H1 (cell line): ENCODE results near the gene DPH6. TPM values are rescaled to one million over a fixed set of nuclear protein-coding genes. Genes with fewer than 3 reads are reported as not detected.
"Not testable (repeated sequence)": the region's sequence is repeated elsewhere in the genome, so short reads cannot be mapped to it uniquely, and the experiment has no call there.

Experiments
- CTCF ChIA-PET: fragments of 300-600 bp; sonication (Branson Sonifier 250); formaldehyde crosslinking; loops from one replicate; lab custom pipeline; 2021; ENCODE audit not compliant: partially characterized antibody; lab: Charles Lee
- POLR2A ChIA-PET: fragments of 300-600 bp; sonication (Branson Sonifier 250); formaldehyde crosslinking; loops from one replicate; lab custom pipeline; 2021; ENCODE audit warnings: inconsistent platforms; ENCODE audit not compliant: partially characterized antibody; lab: Charles Lee
- DNase-seq, 2 experiments: peaks; one replicate each; pipeline versions ENCODE4 v3.0.0 to v3.0.0-alpha.2; 2010 to 2022; ENCODE audit warnings: low spot score in 2 of 2, low read depth in 1 of 2, mixed read lengths in 1 of 2
- FAIRE-seq: peaks from 2 replicates; lab custom pipeline; 2011; peaks lifted over from hg19 to GRCh38; lab: Jason Lieb, UNC
- H2AFZ ChIP-seq: 2 replicates; pipeline ENCODE4 v1.8.1; 2012; ENCODE audit warnings: low read length, inconsistent platforms
- H2AK5ac ChIP-seq: 2 replicates; pipeline ENCODE4 v1.6.1; 2013; ENCODE audit warnings: low read depth, low read length
- H2BK120ac ChIP-seq: replicated peaks from 2 replicates; pipeline ENCODE3; 2013; ENCODE audit warnings: low read depth, low read length, inconsistent platforms
- H2BK12ac ChIP-seq: 2 replicates; pipeline ENCODE4 v1.6.1; 2013; ENCODE audit warnings: low read depth, low read length
- H2BK15ac ChIP-seq: 2 replicates; pipeline ENCODE4 v1.6.1; 2013; ENCODE audit warnings: low read length
- H2BK20ac ChIP-seq: 2 replicates; pipeline ENCODE4 v1.6.1; 2013; ENCODE audit warnings: low read length
- H2BK5ac ChIP-seq: 2 replicates; pipeline ENCODE4 v1.6.1; 2013; ENCODE audit warnings: low read depth, low read length
- H3K14ac ChIP-seq: 2 replicates; pipeline ENCODE4 v1.6.1; 2013; ENCODE audit warnings: inconsistent platforms; ENCODE audit not compliant: insufficient read length
- H3K18ac ChIP-seq: 2 replicates; pipeline ENCODE4 v1.6.1; 2013; ENCODE audit warnings: low read length; ENCODE audit errors: extremely low read depth
- H3K23ac ChIP-seq: 2 replicates; pipeline ENCODE4 v1.6.1; 2013; ENCODE audit warnings: inconsistent platforms; ENCODE audit not compliant: insufficient read length
- H3K23me2 ChIP-seq: 2 replicates; pipeline ENCODE4 v1.6.1; 2013; ENCODE audit warnings: low read depth, low read length
- H3K27ac ChIP-seq: 2 replicates; pipeline ENCODE4 v1.6.1; 2011; ENCODE audit warnings: low read depth, low read length, inconsistent platforms
- H3K27me3 ChIP-seq, 4 experiments: replicated peaks in 1 of 4; 1 replicate in 1 of 4; 2 replicates in 3 of 4; pipeline versions ENCODE4 v1.6.1 to v1.8.1; 2011 to 2013; ENCODE audit warnings: low read length in 3 of 4, mild to moderate bottlenecking in 3 of 4, inconsistent platforms in 2 of 4, mixed read lengths in 2 of 4, moderate library complexity in 1 of 4; ENCODE audit not compliant: control insufficient read depth in 3 of 4, insufficient read depth in 3 of 4; ENCODE audit errors: extremely low read depth in 1 of 4
- H3K36me3 ChIP-seq, 4 experiments: 2 replicates each; pipeline versions ENCODE4 v1.6.1 to v1.8.1; 2011 to 2013; ENCODE audit warnings: mild to moderate bottlenecking in 4 of 4, low read length in 3 of 4, moderate library complexity in 2 of 4, control low read depth in 1 of 4, inconsistent platforms in 1 of 4; ENCODE audit not compliant: insufficient read depth in 4 of 4, control insufficient read depth in 2 of 4
- H3K4ac ChIP-seq: replicated peaks from 2 replicates; pipeline ENCODE3; 2013; ENCODE audit warnings: low read length, low read depth, mixed read lengths, inconsistent platforms; ENCODE audit not compliant: insufficient read length
- H3K4me1 ChIP-seq, 4 experiments: replicated peaks in 1 of 4; 1 replicate in 1 of 4; 2 replicates in 3 of 4; pipeline versions ENCODE4 v1.6.1 to v1.8.1; 2011 to 2013; ENCODE audit warnings: low read length in 3 of 4, inconsistent platforms in 2 of 4, mixed read lengths in 1 of 4; ENCODE audit not compliant: insufficient read depth in 4 of 4, control insufficient read depth in 3 of 4
- H3K4me2 ChIP-seq, 2 experiments: 2 replicates each; pipeline versions ENCODE4 v1.6.1 to v1.8.1; 2011 to 2013; ENCODE audit warnings: low read depth in 2 of 2, low read length in 2 of 2, control low read depth in 1 of 2, inconsistent platforms in 1 of 2, mild to moderate bottlenecking in 1 of 2; ENCODE audit not compliant: insufficient read depth in 1 of 2
- H3K4me3 ChIP-seq, 4 experiments: fragments of 200-600, 300-600 bp in 1 of 4; sonication (generic), shearing (Covaris generic), sonication (Bioruptor Twin) in 1 of 4; 2 replicates each; pipeline versions ENCODE4 v1.5.1 to v1.8.1; 2011 to 2016; ENCODE audit warnings: low read length in 4 of 4, low read depth in 3 of 4, control low read depth in 2 of 4, inconsistent platforms in 2 of 4, mild to moderate bottlenecking in 2 of 4, mixed read lengths in 1 of 4, moderate library complexity in 1 of 4; ENCODE audit not compliant: insufficient read depth in 2 of 4; ENCODE audit errors: extremely low read depth in 1 of 4
- H3K56ac ChIP-seq: replicated peaks from 2 replicates; pipeline ENCODE3; 2013; ENCODE audit warnings: low read depth, mild to moderate bottlenecking, mixed read lengths, low read length, inconsistent platforms; ENCODE audit not compliant: insufficient read length
- H3K79me1 ChIP-seq: 2 replicates; pipeline ENCODE4 v1.6.1; 2013; ENCODE audit warnings: low read depth, low read length, control low read depth
- H3K79me2 ChIP-seq, 2 experiments: 2 replicates each; pipeline versions ENCODE4 v1.6.1 to v1.8.1; 2012 to 2013; ENCODE audit warnings: low read length in 2 of 2, mild to moderate bottlenecking in 2 of 2, inconsistent platforms in 1 of 2; ENCODE audit not compliant: insufficient read depth in 2 of 2, control insufficient read depth in 1 of 2
- H3K9ac ChIP-seq, 4 experiments: replicated peaks in 1 of 4; 1 replicate in 1 of 4; 2 replicates in 3 of 4; pipeline versions ENCODE4 v1.6.1 to v1.8.1; 2011 to 2013; ENCODE audit warnings: low read depth in 3 of 4, low read length in 3 of 4, control low read depth in 2 of 4, mild to moderate bottlenecking in 2 of 4, moderate library complexity in 2 of 4, inconsistent platforms in 1 of 4; ENCODE audit errors: extremely low read depth in 1 of 4
- H3K9me3 ChIP-seq, 2 experiments: 2 replicates each; pipeline versions ENCODE4 v1.6.1 to v1.8.1; 2012 to 2013; ENCODE audit warnings: mild to moderate bottlenecking in 2 of 2, moderate library complexity in 2 of 2, control low read depth in 1 of 2, inconsistent platforms in 1 of 2, low read depth in 1 of 2, low read length in 1 of 2, mixed read lengths in 1 of 2; ENCODE audit not compliant: insufficient read depth in 2 of 2
- H4K20me1 ChIP-seq, 2 experiments: replicated peaks in 1 of 2; 2 replicates each; pipeline versions ENCODE3 to v1.8.1; 2011 to 2013; ENCODE audit warnings: inconsistent platforms in 2 of 2, low read length in 2 of 2, mild to moderate bottlenecking in 1 of 2; ENCODE audit not compliant: insufficient read depth in 2 of 2, control insufficient read depth in 1 of 2
- H4K5ac ChIP-seq: 2 replicates; pipeline ENCODE4 v1.6.1; 2013; ENCODE audit warnings: low read length, low read depth, mixed read lengths, inconsistent platforms; ENCODE audit not compliant: insufficient read length
- H4K8ac ChIP-seq: 2 replicates; pipeline ENCODE4 v1.8.0; 2013; ENCODE audit warnings: mild to moderate bottlenecking, moderate library complexity, low read length, inconsistent platforms; ENCODE audit not compliant: insufficient read depth; ENCODE audit errors: extremely low read depth
- H4K91ac ChIP-seq: replicated peaks from 2 replicates; pipeline ENCODE3; 2013; ENCODE audit warnings: low read length, mixed read lengths, inconsistent platforms; ENCODE audit not compliant: insufficient read length
- WGBS, 2 experiments: shearing (Covaris generic) in 1 of 2; methylation state at CpG; one replicate each; pipeline versions ENCODE4 v1.1.6 to v1.1.7; 2013 to 2015; ENCODE audit warnings: low lambda C conversion rate in 2 of 2, mixed read lengths in 2 of 2, inconsistent platforms in 1 of 2, low coverage in 1 of 2, missing lambda C conversion rate in 1 of 2; ENCODE audit not compliant: insufficient replicate concordance in 2 of 2, insufficient coverage in 1 of 2, insufficient read length in 1 of 2; ENCODE audit errors: extremely low coverage in 1 of 2, missing lambda C conversion rate in 1 of 2; 5-methylcytosine and 5-hydroxymethylcytosine counted together
- polyA plus RNA-seq, 7 experiments: library from polyadenylated mRNA; depleted of rRNA in 3 of 7; stranded (reverse) in 5 of 7; unstranded in 2 of 7; fragments of >200 nt in 5 of 7; fragments of 200-250 nt in 2 of 7; gene quantifications; 1 replicate in 5 of 7; 2 replicates in 1 of 7; 4 replicates in 1 of 7; pipeline versions ENCODE4 v1.2.1 to v1.2.3, GENCODE V29; 2011 to 2013; ENCODE audit warnings: missing spikeins in 2 of 7, mixed read lengths in 2 of 7
- total RNA-seq: library from RNA; stranded (reverse); fragmentation: NEBNext Ultra II Directional; extraction: Animal tissue kit (Norgen Biotek cat#: 25700); gene quantifications from 2 replicates; pipeline ENCODE4 v1.2.1, GENCODE V29; 2021

The DPH6 gene
- total and polyA plus RNA-seq, 2 of the 8 experiments (the other 6 are each of a cell fraction or from before 2014, with no cell fraction given): 21.6 to 30.5 TPM

- H3K23me2 ChIP-seq, H3K4me1 ChIP-seq, H3K9me3 ChIP-seq, H3K79me1 ChIP-seq, H3K9ac ChIP-seq, H2BK12ac ChIP-seq, H3K4me2 ChIP-seq, DNase-seq, H4K8ac ChIP-seq, H2AFZ ChIP-seq, H4K91ac ChIP-seq, H4K5ac ChIP-seq, FAIRE-seq, H2BK15ac ChIP-seq, CTCF ChIA-PET, H3K18ac ChIP-seq, H3K4ac ChIP-seq, H3K36me3 ChIP-seq, H3K4me3 ChIP-seq, H2BK20ac ChIP-seq, POLR2A ChIA-PET, H3K14ac ChIP-seq, H3K23ac ChIP-seq, H3K79me2 ChIP-seq, H2AK5ac ChIP-seq, H3K27ac ChIP-seq, H3K56ac ChIP-seq, H2BK120ac ChIP-seq, H4K20me1 ChIP-seq, H3K27me3 ChIP-seq, H2BK5ac ChIP-seq: not testable (repeated sequence)
- 93% methylated on average over 1 of the region's 1 CpG; no CpG with 5 or more reads in 1 of the 2 experiments for WGBS, 2 experiments
Observed at GRCh38 chr15:35378454-35378853, 167.5 kb downstream of the DPH6 start.
